Skeletal muscle tissue (tissue), 4 donors: ENCODE measurements around the gene HIC2. TPM values are rescaled to one million over a fixed set of nuclear protein-coding genes. Genes with fewer than 3 reads are reported as not detected.

Experiments used
- H3K27ac ChIP-seq: one replicate; pipeline ENCODE4 v1.7.0; 2013; ENCODE audit warnings: mild to moderate bottlenecking, low read depth, low read length, inconsistent platforms
- H3K27me3 ChIP-seq, 3 donors: one replicate each; pipeline ENCODE4 v1.7.0; 2013; ENCODE audit warnings: low read length in 3 of 3; ENCODE audit not compliant: control insufficient read depth in 3 of 3, insufficient read depth in 3 of 3
- H3K36me3 ChIP-seq, 3 donors: one replicate each; pipeline ENCODE4 v1.7.0; 2013; ENCODE audit warnings: low read length in 3 of 3; ENCODE audit not compliant: control insufficient read depth in 3 of 3, insufficient read depth in 3 of 3
- H3K4me1 ChIP-seq, 3 donors: one replicate each; pipeline ENCODE4 v1.7.0; 2013; ENCODE audit warnings: low read length in 3 of 3, mild to moderate bottlenecking in 3 of 3; ENCODE audit not compliant: control insufficient read depth in 3 of 3, insufficient read depth in 3 of 3
- H3K4me3 ChIP-seq, 3 donors: one replicate each; pipeline ENCODE4 v1.7.0; 2013; ENCODE audit warnings: low read length in 3 of 3
- H3K9ac ChIP-seq, 3 donors: one replicate each; pipeline ENCODE4 v1.7.0; 2013; ENCODE audit warnings: low read length in 3 of 3, mild to moderate bottlenecking in 3 of 3, moderate library complexity in 2 of 3, low read depth in 1 of 3
- H3K9me3 ChIP-seq, 3 donors: one replicate each; pipeline ENCODE4 v1.7.0; 2013; ENCODE audit warnings: low read length in 3 of 3; ENCODE audit not compliant: control insufficient read depth in 3 of 3
- total RNA-seq: library from RNA; depleted of rRNA; stranded (reverse); fragments of >200 nt; gene quantifications from one replicate; pipeline ENCODE4 v1.2.3, GENCODE V29; 2014
- donor health status: Osteomylitis.

The HIC2 gene
- total RNA-seq, 1 donor from 2014 or later = 4.2 TPM

DNA sequence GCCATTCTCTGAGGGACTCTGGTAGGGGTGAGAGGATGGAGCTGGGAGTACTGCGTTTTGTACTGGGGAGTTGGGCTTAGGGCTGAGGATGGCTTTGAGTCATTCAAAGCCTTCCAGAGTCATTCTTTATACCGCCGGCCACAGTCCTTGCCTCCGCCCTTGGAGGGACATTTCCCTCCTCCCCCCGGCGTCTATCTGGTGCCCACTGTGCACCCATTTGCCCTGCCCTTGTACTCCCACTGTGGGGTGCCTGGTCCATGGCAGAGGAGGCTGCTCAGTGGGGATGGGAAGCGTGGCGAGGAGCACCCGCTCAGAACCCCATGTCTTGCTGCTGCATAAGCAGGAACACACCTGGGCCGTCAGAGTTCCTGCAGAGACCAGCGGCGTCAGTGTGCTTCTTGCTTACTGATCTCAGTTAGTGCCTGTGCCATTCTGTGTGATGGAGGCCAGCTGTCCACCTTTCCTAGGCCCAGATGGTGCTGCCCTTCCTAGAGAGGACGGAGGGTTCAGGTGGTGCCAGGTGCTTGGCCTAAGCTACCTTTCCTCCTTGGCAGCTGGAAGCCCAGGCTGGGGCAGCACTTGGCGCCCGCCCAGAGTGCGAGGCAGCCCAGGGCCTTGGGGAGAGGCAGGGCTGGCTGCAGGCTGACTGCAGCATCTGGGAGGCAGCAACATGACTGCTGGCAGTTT is 26.7 kb downstream of the HIC2 start:
- Histone ChIP-seq H3K27me3 (no peaks in the 10 kb centered on the region), H3K4me3 (no peak overlapping the region), H3K36me3 (peaks cover 12 to 17% (median 13%) of the 10 kb centered on the region in 3 donors)

GRCh38 chr22:21444701-21445436 is 27.7 kb downstream of the HIC2 start:
- peaks cover 0 to 13% (median 10%) of the 10 kb centered on the region in 3 donors for H3K4me1 ChIP-seq
- H3K27ac ChIP-seq = no peak overlapping the region
- no peaks in the 10 kb centered on the region for H3K27me3 ChIP-seq
- no peak overlapping the region for H3K4me3 ChIP-seq
- no peaks in the 10 kb centered on the region for H3K9me3 ChIP-seq
- H3K36me3 ChIP-seq = peaks cover 12 to 17% (median 13%) of the 10 kb centered on the region in 3 donors
- no peak overlapping the region for H3K9ac ChIP-seq

More for the DNA sequence above, 26.7 kb downstream of the HIC2 start:
- no peaks in the 10 kb centered on the region for H3K9me3 ChIP-seq
- no peak overlapping the region for H3K27ac ChIP-seq
- peaks cover 0 to 13% (median 10%) of the 10 kb centered on the region in 3 donors for H3K4me1 ChIP-seq
- no peak overlapping the region for H3K9ac ChIP-seq

DNA sequence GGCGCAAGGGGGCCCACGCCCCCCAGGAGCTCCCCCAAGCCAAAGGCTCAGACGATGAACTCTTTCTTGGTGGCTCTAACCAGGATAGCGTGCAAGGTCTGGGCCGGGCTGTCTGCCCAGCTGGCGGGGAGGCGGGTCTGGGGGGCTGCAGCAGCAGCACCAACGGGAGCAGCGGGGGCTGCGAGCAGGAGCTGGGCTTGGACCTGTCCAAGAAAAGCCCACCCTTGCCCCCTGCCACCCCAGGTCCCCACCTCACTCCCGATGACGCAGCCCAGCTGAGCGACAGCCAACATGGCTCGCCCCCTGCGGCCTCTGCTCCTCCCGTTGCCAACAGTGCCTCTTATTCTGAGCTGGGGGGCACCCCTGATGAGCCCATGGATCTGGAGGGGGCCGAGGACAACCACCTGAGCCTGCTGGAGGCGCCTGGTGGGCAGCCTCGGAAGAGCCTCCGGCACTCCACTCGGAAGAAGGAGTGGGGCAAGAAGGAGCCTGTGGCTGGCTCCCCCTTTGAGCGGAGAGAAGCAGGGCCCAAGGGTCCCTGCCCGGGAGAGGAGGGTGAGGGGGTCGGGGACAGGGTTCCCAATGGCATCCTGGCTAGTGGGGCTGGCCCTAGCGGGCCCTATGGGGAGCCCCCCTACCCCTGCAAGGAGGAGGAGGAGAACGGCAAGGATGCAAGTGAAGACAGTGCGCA is 28.4 kb downstream of the HIC2 start:
- H3K27me3 ChIP-seq = no peaks in the 10 kb centered on the region
- peaks cover 12 to 17% (median 13%) of the 10 kb centered on the region in 3 donors for H3K36me3 ChIP-seq
- H3K9me3 ChIP-seq = no peaks in the 10 kb centered on the region
- peaks cover 0 to 13% (median 10%) of the 10 kb centered on the region in 3 donors for H3K4me1 ChIP-seq
- no peak overlapping the region for H3K27ac ChIP-seq
- H3K4me3 ChIP-seq = no peak overlapping the region
- no peak overlapping the region for H3K9ac ChIP-seq

DNA sequence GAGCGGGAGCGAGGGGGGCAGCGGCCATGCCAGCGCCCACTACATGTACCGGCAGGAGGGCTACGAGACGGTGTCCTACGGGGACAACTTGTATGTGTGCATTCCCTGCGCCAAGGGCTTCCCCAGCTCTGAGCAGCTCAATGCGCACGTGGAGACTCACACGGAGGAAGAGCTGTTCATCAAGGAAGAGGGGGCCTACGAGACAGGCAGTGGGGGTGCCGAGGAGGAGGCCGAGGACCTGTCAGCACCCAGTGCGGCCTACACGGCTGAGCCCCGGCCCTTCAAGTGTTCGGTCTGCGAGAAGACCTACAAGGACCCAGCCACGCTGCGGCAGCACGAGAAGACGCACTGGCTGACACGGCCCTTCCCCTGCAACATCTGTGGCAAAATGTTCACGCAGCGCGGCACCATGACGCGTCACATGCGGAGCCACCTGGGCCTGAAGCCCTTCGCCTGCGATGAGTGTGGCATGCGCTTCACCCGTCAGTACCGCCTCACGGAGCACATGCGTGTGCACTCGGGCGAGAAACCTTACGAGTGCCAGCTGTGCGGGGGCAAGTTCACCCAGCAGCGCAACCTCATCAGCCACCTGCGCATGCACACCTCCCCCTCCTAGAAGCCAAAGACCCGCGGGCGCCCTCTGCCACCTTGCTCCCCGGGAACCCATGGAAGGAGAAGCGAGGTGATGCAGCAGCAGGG is 29.1 kb downstream of the HIC2 start:
- no peak overlapping the region for H3K9ac ChIP-seq
- H3K36me3 ChIP-seq = peaks cover 12 to 17% (median 13%) of the 10 kb centered on the region in 3 donors
- no peaks in the 10 kb centered on the region for H3K27me3 ChIP-seq
- no peaks in the 10 kb centered on the region for H3K9me3 ChIP-seq
- no peak overlapping the region for H3K27ac ChIP-seq
- peaks cover 0 to 12% (median 9%) of the 10 kb centered on the region in 3 donors for H3K4me1 ChIP-seq
- H3K4me3 ChIP-seq = no peak overlapping the region

DNA sequence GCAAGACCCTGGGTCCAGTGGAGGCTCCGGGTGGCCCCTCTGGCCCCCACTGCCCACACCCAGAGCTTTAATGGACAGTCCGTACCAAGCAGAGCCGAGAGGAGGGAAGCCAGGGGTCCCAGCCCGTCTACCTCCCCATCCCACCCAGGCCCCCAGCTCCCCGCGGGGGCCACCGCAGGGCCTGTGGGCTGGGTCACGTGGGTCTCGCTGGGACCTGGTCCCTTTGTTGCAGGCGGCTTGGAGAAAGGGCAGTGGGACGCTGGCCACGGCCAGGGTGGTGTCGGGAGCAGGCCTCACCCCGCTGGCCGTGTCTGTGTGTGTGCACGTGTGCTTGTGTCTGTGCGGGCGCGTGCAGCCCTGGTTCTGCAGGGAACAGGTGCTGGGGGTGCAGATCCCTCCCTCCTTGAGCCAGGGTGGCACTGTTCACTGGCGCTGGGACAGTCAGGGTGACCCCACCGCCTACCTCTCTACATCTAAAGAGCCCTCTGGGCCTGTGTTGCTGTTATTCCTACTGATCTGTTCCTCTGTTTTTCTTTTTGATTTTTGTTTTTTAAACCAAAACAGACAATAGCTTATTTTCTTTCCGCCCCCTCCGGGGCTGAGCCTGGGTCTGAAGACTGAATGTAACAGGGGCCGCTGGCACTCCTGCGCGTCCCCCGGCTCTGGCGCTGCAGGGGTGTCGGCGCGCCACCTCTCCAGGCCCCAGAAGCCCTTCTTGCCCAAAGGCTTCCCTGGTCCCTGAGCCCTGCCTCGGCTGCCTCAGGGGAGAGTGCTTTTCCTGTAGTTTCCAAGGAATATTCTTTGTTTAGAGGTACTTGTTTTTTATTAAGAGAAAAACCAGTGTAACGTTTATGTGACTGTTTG is 29.9 kb downstream of the HIC2 start:
- no peak overlapping the region for H3K9ac ChIP-seq
- H3K9me3 ChIP-seq = no peaks in the 10 kb centered on the region
- H3K4me3 ChIP-seq = no peak overlapping the region
- peaks cover 12 to 17% (median 13%) of the 10 kb centered on the region in 3 donors for H3K36me3 ChIP-seq
- peaks cover 0 to 11% (median 8%) of the 10 kb centered on the region in 3 donors for H3K4me1 ChIP-seq
- H3K27me3 ChIP-seq = no peaks in the 10 kb centered on the region
- no peak overlapping the region for H3K27ac ChIP-seq

DNA sequence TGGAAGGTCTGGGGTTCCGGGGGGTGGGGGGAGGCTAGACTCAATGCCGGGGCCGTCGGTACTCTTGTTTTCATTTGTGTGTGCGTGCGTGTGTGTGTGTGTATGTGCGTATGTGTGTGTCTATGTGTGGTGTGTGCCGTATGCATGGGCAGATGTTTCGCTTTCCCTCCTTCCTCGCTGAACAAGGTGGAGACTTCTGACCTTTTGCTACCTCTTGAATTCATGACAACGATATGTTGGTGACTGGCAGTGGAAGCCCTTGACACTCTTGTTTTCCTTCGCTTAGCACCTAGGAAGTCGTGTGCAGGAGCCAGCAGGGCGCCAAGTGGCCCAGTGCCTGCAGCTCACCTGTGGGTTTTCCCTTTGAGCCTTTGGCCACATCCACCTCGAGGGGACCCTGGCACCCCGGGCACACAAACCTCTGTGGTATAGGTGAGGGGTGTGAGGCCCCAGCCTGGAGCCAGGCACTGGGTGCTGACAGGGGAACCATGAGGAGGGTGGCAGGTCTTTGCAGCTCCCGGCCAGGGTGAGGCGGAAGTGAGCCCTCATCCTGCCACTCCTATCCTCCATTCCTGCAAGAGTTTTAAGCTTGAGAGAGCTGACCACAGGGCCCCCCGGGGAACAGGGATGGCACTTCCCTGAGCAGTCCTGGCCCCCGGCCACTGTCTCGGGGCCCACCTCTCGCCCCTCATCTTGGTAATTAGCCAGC is 30.7 kb downstream of the HIC2 start:
- H3K4me3 ChIP-seq = no peak overlapping the region
- H3K27ac ChIP-seq = no peak overlapping the region
- peaks cover 12 to 17% (median 13%) of the 10 kb centered on the region in 3 donors for H3K36me3 ChIP-seq
- H3K9me3 ChIP-seq = no peaks in the 10 kb centered on the region
- H3K9ac ChIP-seq = no peak overlapping the region
- no peaks in the 10 kb centered on the region for H3K27me3 ChIP-seq
- peaks cover 0 to 11% (median 7%) of the 10 kb centered on the region in 3 donors for H3K4me1 ChIP-seq

GRCh38 chr22:21448627-21449416 is 31.7 kb downstream of the HIC2 start:
- Histone ChIP-seq H3K27me3 (no peaks in the 10 kb centered on the region), H3K27ac (no peak overlapping the region), H3K9me3 (no peaks in the 10 kb centered on the region), H3K9ac (no peak overlapping the region), H3K36me3 (peaks cover 12 to 14% (median 13%) of the 10 kb centered on the region in 3 donors), H3K4me1 (peaks cover 0 to 2% (median 0%) of the 10 kb centered on the region in 3 donors), H3K4me3 (no peak overlapping the region)

GRCh38 chr22:21449531-21450319 is 32.6 kb downstream of the HIC2 start:
- Histone ChIP-seq H3K27ac (no peak overlapping the region), H3K9me3 (no peaks in the 10 kb centered on the region), H3K4me1 (no peaks in the 10 kb centered on the region), H3K36me3 (peaks cover 12 to 14% (median 13%) of the 10 kb centered on the region in 3 donors), H3K27me3 (no peaks in the 10 kb centered on the region), H3K4me3 (no peak overlapping the region), H3K9ac (no peak overlapping the region)
